OCI-LY3 (cell line): ENCODE data around the gene GALNT18.

Experiments used
- H2AFZ ChIP-seq: fragments of 200-600, 300-600 bp; shearing (Covaris generic); 2 replicates; pipeline ENCODE4 v1.6.0; 2014; ENCODE audit warnings: antibody characterized with exemption, low read depth, low read length
- H3K27ac ChIP-seq: fragments of 200-600, 300-600 bp; sonication (generic); 2 replicates; pipeline ENCODE4 v1.5.1; 2014; ENCODE audit warnings: mild to moderate bottlenecking, low read length, moderate library complexity, mixed read lengths
- H3K27me3 ChIP-seq: fragments of 200-600, 300-600 bp; sonication (generic); 2 replicates; pipeline ENCODE4 v1.6.1; 2014; ENCODE audit warnings: low read depth, low read length, mixed read lengths
- H3K36me3 ChIP-seq: fragments of 200-600, 300-600 bp; sonication (generic); replicated peaks from 2 replicates; pipeline ENCODE3; 2014; ENCODE audit warnings: low read depth, low read length, mixed read lengths
- H3K4me1 ChIP-seq: fragments of 300-600, 200-600 bp; sonication (generic); 2 replicates; pipeline ENCODE4 v1.6.1; 2014; ENCODE audit warnings: low read length, mixed read lengths
- H3K4me2 ChIP-seq: fragments of 200-600, 300-600 bp; sonication (generic); 2 replicates; pipeline ENCODE4 v1.6.1; 2014; ENCODE audit warnings: low read length, mixed read lengths
- H3K4me3 ChIP-seq: fragments of 300-600, 200-600 bp; sonication (generic); 2 replicates; pipeline ENCODE4 v1.5.1; 2014; ENCODE audit warnings: antibody characterized with exemption, mild to moderate bottlenecking, low read length, moderate library complexity
- H3K79me2 ChIP-seq: fragments of 300-600, 200-600 bp; shearing (Covaris generic); 2 replicates; pipeline ENCODE4 v1.6.1; 2014; ENCODE audit warnings: mild to moderate bottlenecking, low read length, mixed read lengths
- H3K9ac ChIP-seq: fragments of 300-600, 200-600 bp; shearing (Covaris generic); 2 replicates; pipeline ENCODE4 v1.6.0; 2014; ENCODE audit warnings: mild to moderate bottlenecking, low read length, moderate library complexity
- H3K9me3 ChIP-seq: fragments of 200-600, 300-600 bp; shearing (Covaris generic); 2 replicates; pipeline ENCODE4 v1.6.1; 2014; ENCODE audit warnings: low read length, mixed read lengths; ENCODE audit not compliant: insufficient read depth
- H4K20me1 ChIP-seq: fragments of 200-600, 300-600 bp; sonication (generic); 2 replicates; pipeline ENCODE4 v1.6.1; 2016; ENCODE audit warnings: low read length, mixed read lengths; ENCODE audit not compliant: insufficient read depth
- EZH2phosphoT487 ChIP-seq: fragments of 200-600 bp; shearing (Covaris generic); IDR thresholded peaks from 2 replicates; pipeline ENCODE4 v1.6.1; 2018; ENCODE audit warnings: antibody characterized with exemption, mixed run types, low read depth
- TF ChIP-seq, protein P1 (sequence below): fragments of 200-600, 300-600 bp; sonication (generic); IDR thresholded peaks from 2 replicates; pipeline ENCODE4 v1.5.1; 2014; ENCODE audit warnings: antibody characterized with exemption, low read length, low read depth

Gene GALNT18

DNA sequence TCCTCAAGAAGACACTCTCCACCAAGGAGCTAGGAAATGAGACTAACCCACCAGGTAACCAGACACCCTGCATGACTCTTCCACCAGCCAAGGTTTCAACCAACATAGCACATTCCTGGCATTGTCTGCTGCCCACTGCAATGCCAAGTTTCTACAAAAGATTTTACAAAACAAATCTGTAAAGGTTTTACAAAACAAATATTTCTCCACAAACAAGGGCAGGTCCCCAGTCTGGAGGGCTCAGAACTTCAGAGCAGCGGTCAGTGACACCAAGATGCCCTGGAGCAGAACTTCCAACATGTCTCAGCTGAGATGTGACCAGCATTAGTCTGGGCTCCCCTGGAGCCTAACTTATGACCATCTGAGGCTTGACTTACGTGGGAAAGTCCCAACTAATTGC is 14.0 kb downstream of the GALNT18 start:
- H3K4me2 ChIP-seq = no peak overlapping the region
- H3K9me3 ChIP-seq = no peaks in the 10 kb centered on the region

DNA sequence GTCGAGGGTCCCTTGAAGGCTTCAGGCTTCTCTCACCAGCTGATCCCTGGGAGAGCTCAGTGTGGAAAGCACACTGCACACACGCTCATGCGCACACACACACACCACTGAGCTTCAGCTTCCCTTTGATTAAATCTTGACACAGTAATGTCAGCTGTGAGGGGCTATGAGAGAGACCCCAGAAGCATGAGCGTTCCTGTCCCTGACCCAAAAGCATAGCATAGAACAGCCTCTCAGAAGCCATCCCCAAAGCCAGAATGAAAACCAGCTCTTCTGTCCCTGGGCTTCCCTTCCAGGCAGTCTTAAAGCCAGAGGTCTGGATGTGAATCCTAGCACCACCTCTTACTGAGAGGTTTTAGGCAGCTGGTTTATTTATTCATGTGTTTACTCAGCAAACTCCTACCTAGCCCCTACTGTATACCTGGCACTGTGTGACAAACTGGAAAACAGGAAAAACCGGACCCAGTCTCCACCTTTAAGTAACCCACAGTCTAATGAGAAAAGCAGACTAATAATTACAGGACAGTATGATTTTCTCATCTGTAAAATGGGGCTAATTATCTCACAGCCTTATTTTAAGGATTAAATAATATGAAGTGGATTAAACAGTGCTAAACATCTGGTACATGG is 15.9 kb downstream of the GALNT18 start:
- no peak overlapping the region for H3K9ac ChIP-seq
- no peak overlapping the region for H2AFZ ChIP-seq
- H3K4me3 ChIP-seq = no peak overlapping the region
- no peaks in the 10 kb centered on the region for H4K20me1 ChIP-seq
- no peak overlapping the region for H3K27ac ChIP-seq
- H3K36me3 ChIP-seq = no peaks in the 10 kb centered on the region
- no peaks in the 10 kb centered on the region for H3K4me1 ChIP-seq
- H3K9me3 ChIP-seq = no peaks in the 10 kb centered on the region
- no peak overlapping the region for H3K4me2 ChIP-seq
- peaks cover 61% of the 10 kb centered on the region for H3K27me3 ChIP-seq
- H3K79me2 ChIP-seq = no peaks in the 10 kb centered on the region
- TF ChIP-seq, protein P1, sequence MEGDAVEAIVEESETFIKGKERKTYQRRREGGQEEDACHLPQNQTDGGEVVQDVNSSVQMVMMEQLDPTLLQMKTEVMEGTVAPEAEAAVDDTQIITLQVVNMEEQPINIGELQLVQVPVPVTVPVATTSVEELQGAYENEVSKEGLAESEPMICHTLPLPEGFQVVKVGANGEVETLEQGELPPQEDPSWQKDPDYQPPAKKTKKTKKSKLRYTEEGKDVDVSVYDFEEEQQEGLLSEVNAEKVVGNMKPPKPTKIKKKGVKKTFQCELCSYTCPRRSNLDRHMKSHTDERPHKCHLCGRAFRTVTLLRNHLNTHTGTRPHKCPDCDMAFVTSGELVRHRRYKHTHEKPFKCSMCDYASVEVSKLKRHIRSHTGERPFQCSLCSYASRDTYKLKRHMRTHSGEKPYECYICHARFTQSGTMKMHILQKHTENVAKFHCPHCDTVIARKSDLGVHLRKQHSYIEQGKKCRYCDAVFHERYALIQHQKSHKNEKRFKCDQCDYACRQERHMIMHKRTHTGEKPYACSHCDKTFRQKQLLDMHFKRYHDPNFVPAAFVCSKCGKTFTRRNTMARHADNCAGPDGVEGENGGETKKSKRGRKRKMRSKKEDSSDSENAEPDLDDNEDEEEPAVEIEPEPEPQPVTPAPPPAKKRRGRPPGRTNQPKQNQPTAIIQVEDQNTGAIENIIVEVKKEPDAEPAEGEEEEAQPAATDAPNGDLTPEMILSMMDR = no peak
- TF ChIP-seq EZH2phosphoT487 = no peak

More for the DNA sequence above, 14.0 kb downstream of the GALNT18 start:
- H3K4me1 ChIP-seq = no peaks in the 10 kb centered on the region
- H3K27me3 ChIP-seq = peaks cover 63% of the 10 kb centered on the region
- no peaks in the 10 kb centered on the region for H4K20me1 ChIP-seq
- no peak overlapping the region for H2AFZ ChIP-seq
- no peak overlapping the region for H3K27ac ChIP-seq
- TF ChIP-seq, protein P1 = no peak
- no peak for TF ChIP-seq EZH2phosphoT487
- no peak overlapping the region for H3K9ac ChIP-seq
- H3K4me3 ChIP-seq = no peak overlapping the region
- no peaks in the 10 kb centered on the region for H3K36me3 ChIP-seq
- no peaks in the 10 kb centered on the region for H3K79me2 ChIP-seq

DNA sequence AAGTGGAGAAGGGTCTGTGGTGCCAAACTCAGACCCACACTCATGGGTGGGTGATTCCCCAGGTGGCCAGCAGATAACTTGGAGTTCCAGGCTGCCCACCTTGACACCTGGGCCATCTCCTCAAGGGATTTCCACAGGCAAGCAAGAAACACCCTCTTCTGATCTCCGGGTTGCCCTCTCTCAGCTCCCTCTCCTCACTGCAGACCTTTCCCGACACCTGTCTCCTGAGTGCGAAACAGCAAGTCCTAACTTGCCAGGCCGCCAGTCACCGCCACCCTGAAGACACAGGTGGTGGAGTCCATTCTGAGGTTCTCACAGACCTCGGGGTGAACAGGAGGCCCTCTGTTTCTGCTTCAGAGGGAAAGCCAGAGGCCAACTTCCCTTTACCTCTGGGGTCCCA is 16.6 kb downstream of the GALNT18 start:
- no peaks in the 10 kb centered on the region for H3K4me1 ChIP-seq
- no peaks in the 10 kb centered on the region for H3K9me3 ChIP-seq
- peaks cover 59% of the 10 kb centered on the region for H3K27me3 ChIP-seq
- no peaks in the 10 kb centered on the region for H3K79me2 ChIP-seq
- H4K20me1 ChIP-seq = no peaks in the 10 kb centered on the region
- no peak overlapping the region for H3K9ac ChIP-seq
- no peaks in the 10 kb centered on the region for H3K36me3 ChIP-seq
- TF ChIP-seq, protein P1 = no peak
- TF ChIP-seq EZH2phosphoT487 = no peak
- H3K4me2 ChIP-seq = no peak overlapping the region
- no peak overlapping the region for H2AFZ ChIP-seq
- H3K27ac ChIP-seq = no peak overlapping the region
- no peak overlapping the region for H3K4me3 ChIP-seq

DNA sequence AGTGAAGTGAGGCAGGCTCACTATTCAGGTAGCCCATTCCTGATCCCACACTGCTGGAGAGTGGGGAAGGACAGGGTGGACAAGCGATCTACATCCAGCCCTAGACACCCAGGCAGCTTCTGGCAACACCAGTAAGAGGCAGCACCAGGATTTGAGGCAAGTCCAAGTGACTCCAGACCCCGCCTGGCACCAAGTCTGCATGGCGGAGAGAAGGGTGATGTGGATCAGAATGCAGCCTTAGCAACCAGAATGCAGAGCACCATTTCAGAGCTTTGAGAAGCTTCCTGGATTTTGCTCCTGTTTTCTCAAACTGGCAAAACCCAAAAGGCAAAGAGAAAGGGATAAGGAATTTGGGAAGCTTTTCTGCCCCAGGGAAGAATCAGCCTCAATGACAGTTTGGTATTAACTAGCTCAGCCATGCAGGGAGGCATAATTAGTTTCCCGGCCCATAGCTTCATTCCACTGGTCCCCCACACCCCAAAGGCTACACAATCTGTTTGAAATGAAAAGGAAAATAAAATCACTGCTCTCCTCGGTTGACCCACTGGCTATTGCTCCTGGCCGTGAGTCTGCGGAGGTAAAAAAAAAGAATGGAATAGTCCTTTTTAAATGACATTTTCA is 17.3 kb downstream of the GALNT18 start:
- no peak for TF ChIP-seq EZH2phosphoT487
- TF ChIP-seq, protein P1 = no peak
- Histone ChIP-seq H3K79me2 (no peaks in the 10 kb centered on the region), H3K4me2 (no peak overlapping the region), H3K9me3 (no peaks in the 10 kb centered on the region), H4K20me1 (no peaks in the 10 kb centered on the region), H3K4me3 (no peak overlapping the region), H3K4me1 (no peaks in the 10 kb centered on the region), H3K9ac (no peak overlapping the region), H3K27me3 (peaks cover 61% of the 10 kb centered on the region), H3K27ac (no peak overlapping the region), H2AFZ (no peak overlapping the region), H3K36me3 (no peaks in the 10 kb centered on the region)
